MM.1S (cell line): Measurements from ENCODE around the gene METTL16.

Experiments
- CTCF ChIP-seq: fragments of 300-600 bp; sonication (generic); IDR thresholded peaks from 2 replicates; pipeline ENCODE4 v1.5.1; 2016; ENCODE audit warnings: antibody characterized with exemption, low read length, mixed read lengths
- EZH2phosphoT487 ChIP-seq: fragments of 300-600 bp; sonication (generic); IDR thresholded peaks from 2 replicates; pipeline ENCODE4 v1.6.1; 2018; ENCODE audit warnings: antibody characterized with exemption, low read length

- no peak for TF ChIP-seq CTCF
- no peak for TF ChIP-seq EZH2phosphoT487
Observed at GRCh38 chr17:2547176-2547575, 35.5 kb upstream of the METTL16 start.
